Measurements from ENCODE around the gene KRTAP9-1.

The KRTAP9-1 gene

GRCh38 chr17:41186872-41187271 is 2.8 kb upstream of the KRTAP9-1 start:
- Histone ChIP-seq H3K36me3 (no peaks in the 10 kb centered on the region), H3K9me3 (ENCODE audit: severe bottlenecking) (no peaks in the 10 kb centered on the region), H3K27me3 (ENCODE audit: insufficient read depth, low read depth, severe bottlenecking) (peaks cover 88% of the 10 kb centered on the region), H3K27ac (no peak overlapping the region), H3K4me3 (ENCODE audit: low read depth, low read length) (no peak overlapping the region)
- TF ChIP-seq CTCF (IDR thresholded peaks at IDR 0.05; ENCODE audit: low read depth, low read length), result no peak
- DNase-seq, result no peak

GRCh38 chr17:41190328-41190727 is 641 bp downstream of the KRTAP9-1 start:
- no peaks in the 10 kb centered on the region for H3K36me3 ChIP-seq
- TF ChIP-seq CTCF (IDR thresholded peaks at IDR 0.05; ENCODE audit: low read depth, low read length), result no peak
- H3K4me3 ChIP-seq (ENCODE audit: low read depth, low read length), result no peak overlapping the region
- peaks cover 6% of the 10 kb centered on the region for H3K9me3 ChIP-seq (ENCODE audit: severe bottlenecking)
- no peak for DNase-seq
- no peak overlapping the region for H3K27ac ChIP-seq
- peaks cover 78% of the 10 kb centered on the region for H3K27me3 ChIP-seq (ENCODE audit: insufficient read depth, low read depth, severe bottlenecking)

GRCh38 chr17:41196068-41196467 is 6.4 kb downstream of the KRTAP9-1 start:
- no peak for TF ChIP-seq CTCF (IDR thresholded peaks at IDR 0.05; ENCODE audit: low read depth, low read length)
- Histone ChIP-seq H3K4me3 (ENCODE audit: low read depth, low read length) (no peak overlapping the region), H3K27me3 (ENCODE audit: insufficient read depth, low read depth, severe bottlenecking) (peaks cover 66% of the 10 kb centered on the region), H3K27ac (no peak overlapping the region), H3K9me3 (ENCODE audit: severe bottlenecking) (peaks cover 15% of the 10 kb centered on the region), H3K36me3 (no peaks in the 10 kb centered on the region)
- no peak for DNase-seq

- H3K27me3 ChIP-seq (ENCODE audit: insufficient read depth, low read depth, severe bottlenecking), result peaks cover 47% of the 10 kb centered on the region
- H3K9me3 ChIP-seq (ENCODE audit: severe bottlenecking), result peaks cover 15% of the 10 kb centered on the region
- no peak for DNase-seq
- H3K36me3 ChIP-seq, result no peaks in the 10 kb centered on the region
- no peak overlapping the region for H3K4me3 ChIP-seq (ENCODE audit: low read depth, low read length)
- TF ChIP-seq CTCF (IDR thresholded peaks at IDR 0.05; ENCODE audit: low read depth, low read length), result no peak
- H3K27ac ChIP-seq, result no peak overlapping the region
Measured at GRCh38 chr17:41199421-41200078, 9.9 kb downstream of the KRTAP9-1 start.

GRCh38 chr17:41211845-41212466 is 22.3 kb downstream of the KRTAP9-1 start:
- H3K4me3 ChIP-seq (ENCODE audit: low read depth, low read length), result no peak overlapping the region
- no peak for DNase-seq
- peaks cover 99% of the 10 kb centered on the region for H3K27me3 ChIP-seq (ENCODE audit: insufficient read depth, low read depth, severe bottlenecking)
- no peak for TF ChIP-seq CTCF (IDR thresholded peaks at IDR 0.05; ENCODE audit: low read depth, low read length)
- H3K9me3 ChIP-seq (ENCODE audit: severe bottlenecking), result peaks cover 11% of the 10 kb centered on the region
- H3K36me3 ChIP-seq, result no peaks in the 10 kb centered on the region
- no peak overlapping the region for H3K27ac ChIP-seq
